Measurements from ENCODE around the gene CSAD. TPM values are rescaled to one million over a fixed set of nuclear protein-coding genes. Genes with fewer than 3 reads are reported as not detected.

Gene CSAD
- total and polyA plus RNA-seq, 7 experiments from 2014 or later, result 1.3 to 76.3 (median 66.0) TPM

- DNase-seq (no peak), ATAC-seq (peak; percentile 36)
- no peaks in the 10 kb centered on the region for H3K36me3 ChIP-seq (ENCODE audit: control insufficient read depth in 2 of 3, insufficient read depth in 3 of 3, low read length in 3 of 3)
- no peaks in the 10 kb centered on the region for H3K27me3 ChIP-seq (ENCODE audit: control insufficient read depth in 2 of 2, insufficient read depth in 2 of 2, low read length in 2 of 2)
- Mint-ChIP-seq H3K9me3 (peaks cover 0 to 2% (median 0%) of the 10 kb centered on the region in 11 donors), H3K27me3 (peaks cover 0 to 21% (median 8%) of the 10 kb centered on the region in 5 donors), H3K36me3 (no peaks in the 10 kb centered on the region), H3K27ac (no peak overlapping the region), H3K4me1 (peaks cover 0 to 8% (median 0%) of the 10 kb centered on the region in 7 donors), H3K4me3 (no peak overlapping the region)
- ChIA-PET POLR2A (no interaction called here), CTCF (interaction anchor here (0.6 kb wide), 1 partner anchor 14 kb away, joined by 3 read pairs; no protein-coding TSS in a partner anchor)
- no peak overlapping the region for H3K27ac ChIP-seq (ENCODE audit: low read depth, low read length)
- H3K4me1 ChIP-seq (ENCODE audit: control insufficient read depth in 2 of 2, insufficient read depth in 2 of 2, low read length in 2 of 2), result no peaks in the 10 kb centered on the region
- no peaks in the 10 kb centered on the region for H3K9me3 ChIP-seq (ENCODE audit: control insufficient read depth in 2 of 3, low read length in 3 of 3)
- no peak overlapping the region for H3K4me3 ChIP-seq (ENCODE audit: low read length)
- intact Hi-C loops (cut with micrococcal nuclease), result no loop called here
Measured at GRCh38 chr12:53128780-53129569, 51.8 kb downstream of the CSAD start.

DNA sequence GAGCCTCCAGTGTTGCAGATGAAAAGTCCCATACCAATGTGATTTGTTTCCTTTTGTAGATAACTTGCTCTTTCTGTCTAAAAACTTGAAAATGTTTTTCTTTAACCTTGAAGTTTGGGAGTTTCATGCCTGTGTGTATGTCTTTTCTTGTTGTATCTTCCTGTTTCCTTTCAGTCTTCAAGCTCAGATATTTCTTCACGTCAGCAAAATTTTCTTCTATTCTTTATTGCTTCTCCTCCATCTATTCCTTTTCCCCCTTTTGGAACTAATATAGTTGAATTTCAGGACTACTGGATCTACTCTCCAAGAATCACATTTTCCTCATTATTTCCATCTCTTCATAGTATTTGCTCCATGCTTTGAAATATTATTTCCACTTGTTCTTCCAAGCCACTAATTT is 53.6 kb downstream of the CSAD start:
- ChIA-PET CTCF (no interaction called here), POLR2A (no interaction called here)
- peaks cover 0 to 21% (median 8%) of the 10 kb centered on the region in 5 donors for H3K27me3 Mint-ChIP-seq
- Histone ChIP-seq H3K4me3 (ENCODE audit: low read length) (no peak overlapping the region), H3K27me3 (ENCODE audit: control insufficient read depth in 2 of 2, insufficient read depth in 2 of 2, low read length in 2 of 2) (no peaks in the 10 kb centered on the region), H3K4me1 (ENCODE audit: control insufficient read depth in 2 of 2, insufficient read depth in 2 of 2, low read length in 2 of 2) (no peaks in the 10 kb centered on the region), H3K36me3 (ENCODE audit: control insufficient read depth in 2 of 3, insufficient read depth in 3 of 3, low read length in 3 of 3) (no peaks in the 10 kb centered on the region), H3K9me3 (ENCODE audit: control insufficient read depth in 2 of 3, low read length in 3 of 3) (no peaks in the 10 kb centered on the region), H3K27ac (ENCODE audit: low read depth, low read length) (no peak overlapping the region)
- ATAC-seq (no peak), DNase-seq (no peak)
- H3K27ac Mint-ChIP-seq, result no peak overlapping the region
- H3K4me3 Mint-ChIP-seq, result no peak overlapping the region
- H3K4me1 Mint-ChIP-seq, result peaks cover 0 to 8% (median 0%) of the 10 kb centered on the region in 7 donors
- H3K36me3 Mint-ChIP-seq, result no peaks in the 10 kb centered on the region
- peaks cover 0 to 2% (median 0%) of the 10 kb centered on the region in 11 donors for H3K9me3 Mint-ChIP-seq
- intact Hi-C loops (cut with micrococcal nuclease), result no loop called here

- Mint-ChIP-seq H3K9me3 (peaks cover 0 to 2% (median 0%) of the 10 kb centered on the region in 11 donors), H3K27ac (peak overlapping the region in 2 of 9 donors; percentile 0 to 62), H3K4me3 (no peak overlapping the region), H3K27me3 (peaks cover 0 to 16% (median 6%) of the 10 kb centered on the region in 5 donors), H3K36me3 (no peaks in the 10 kb centered on the region), H3K4me1 (peaks cover 0 to 7% (median 0%) of the 10 kb centered on the region in 7 donors)
- no peaks in the 10 kb centered on the region for H3K36me3 ChIP-seq (ENCODE audit: control insufficient read depth in 2 of 3, insufficient read depth in 3 of 3, low read length in 3 of 3)
- no peak overlapping the region for H3K27ac ChIP-seq (ENCODE audit: low read depth, low read length)
- intact Hi-C loops (cut with micrococcal nuclease), result no loop called here
- no peak for DNase-seq
- POLR2A ChIA-PET, result no interaction called here
- CTCF ChIA-PET, result no interaction called here
- no peak for ATAC-seq
- H3K27me3 ChIP-seq (ENCODE audit: control insufficient read depth in 2 of 2, insufficient read depth in 2 of 2, low read length in 2 of 2), result no peaks in the 10 kb centered on the region
- no peaks in the 10 kb centered on the region for H3K4me1 ChIP-seq (ENCODE audit: control insufficient read depth in 2 of 2, insufficient read depth in 2 of 2, low read length in 2 of 2)
- no peaks in the 10 kb centered on the region for H3K9me3 ChIP-seq (ENCODE audit: control insufficient read depth in 2 of 3, low read length in 3 of 3)
- H3K4me3 ChIP-seq (ENCODE audit: low read length), result no peak overlapping the region
Measured at GRCh38 chr12:53124352-53124723, 56.4 kb downstream of the CSAD start.

DNA sequence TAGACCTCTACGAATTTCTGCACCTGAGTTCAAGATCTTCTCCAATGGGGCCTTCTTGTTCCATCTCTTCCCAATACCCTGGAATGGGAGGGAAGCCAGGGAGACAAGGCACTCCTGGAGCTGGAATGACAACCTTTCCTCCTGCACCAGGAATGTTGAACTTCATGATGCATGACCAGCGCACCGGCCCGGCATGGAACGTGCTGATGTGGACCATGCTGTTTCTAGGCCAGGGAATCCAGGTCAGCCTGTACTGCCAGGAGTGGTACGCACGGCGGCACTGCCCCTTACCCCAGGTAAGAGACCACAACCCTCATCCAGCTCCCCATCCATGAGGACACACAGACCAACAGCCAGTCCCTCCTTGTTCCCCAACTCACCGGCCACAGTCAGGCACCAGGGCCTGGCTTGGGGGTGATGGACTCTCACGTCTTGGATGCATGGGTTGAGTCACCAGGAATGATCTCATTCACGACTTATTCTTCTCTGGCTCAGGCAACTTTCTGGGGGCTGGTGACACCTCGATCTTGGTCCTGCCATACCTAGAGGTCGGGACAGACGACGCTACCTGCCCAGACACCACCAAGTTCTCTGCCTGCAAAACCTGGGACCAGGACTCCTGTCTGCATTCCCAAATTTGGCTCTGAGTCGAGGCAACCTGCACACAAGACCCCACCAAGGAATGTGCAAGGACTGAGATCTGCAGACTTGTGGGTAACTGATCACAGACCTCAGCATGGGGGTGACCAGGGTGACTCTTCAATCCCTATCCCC is 57.0 kb downstream of the CSAD start:
- H3K36me3 Mint-ChIP-seq, result no peaks in the 10 kb centered on the region
- H3K9me3 Mint-ChIP-seq, result peaks cover 0 to 2% (median 0%) of the 10 kb centered on the region in 11 donors
- DNase-seq, result no peak
- peak overlapping the region in 1 of 9 donors; percentile 42 for H3K27ac Mint-ChIP-seq
- Histone ChIP-seq H3K27me3 (ENCODE audit: control insufficient read depth in 2 of 2, insufficient read depth in 2 of 2, low read length in 2 of 2) (no peaks in the 10 kb centered on the region), H3K27ac (ENCODE audit: low read depth, low read length) (no peak overlapping the region), H3K4me3 (ENCODE audit: low read length) (no peak overlapping the region), H3K4me1 (ENCODE audit: control insufficient read depth in 2 of 2, insufficient read depth in 2 of 2, low read length in 2 of 2) (no peaks in the 10 kb centered on the region), H3K36me3 (ENCODE audit: control insufficient read depth in 2 of 3, insufficient read depth in 3 of 3, low read length in 3 of 3) (no peaks in the 10 kb centered on the region), H3K9me3 (ENCODE audit: control insufficient read depth in 2 of 3, low read length in 3 of 3) (no peaks in the 10 kb centered on the region)
- intact Hi-C loops (cut with micrococcal nuclease), result no loop called here
- ChIA-PET CTCF (no interaction called here), POLR2A (interaction anchor here (0.6 kb wide), 1 partner anchor 98 kb away, joined by 3 read pairs; no protein-coding TSS in a partner anchor)
- peaks cover 0 to 5% (median 0%) of the 10 kb centered on the region in 7 donors for H3K4me1 Mint-ChIP-seq
- H3K27me3 Mint-ChIP-seq, result peaks cover 0 to 13% (median 2%) of the 10 kb centered on the region in 5 donors
- no peak overlapping the region for H3K4me3 Mint-ChIP-seq
- ATAC-seq, result no peak

- DNase-seq, result no peak
- intact Hi-C loops (cut with micrococcal nuclease), result no loop called here
- peaks cover 0 to 5% (median 0%) of the 10 kb centered on the region in 7 donors for H3K4me1 Mint-ChIP-seq
- H3K9me3 Mint-ChIP-seq, result peaks cover 0 to 2% (median 0%) of the 10 kb centered on the region in 11 donors
- Histone ChIP-seq H3K4me3 (ENCODE audit: low read length) (no peak overlapping the region), H3K36me3 (ENCODE audit: control insufficient read depth in 2 of 3, insufficient read depth in 3 of 3, low read length in 3 of 3) (no peaks in the 10 kb centered on the region), H3K27ac (ENCODE audit: low read depth, low read length) (no peak overlapping the region), H3K27me3 (ENCODE audit: control insufficient read depth in 2 of 2, insufficient read depth in 2 of 2, low read length in 2 of 2) (no peaks in the 10 kb centered on the region), H3K9me3 (ENCODE audit: control insufficient read depth in 2 of 3, low read length in 3 of 3) (no peaks in the 10 kb centered on the region), H3K4me1 (ENCODE audit: control insufficient read depth in 2 of 2, insufficient read depth in 2 of 2, low read length in 2 of 2) (no peaks in the 10 kb centered on the region)
- no peak for ATAC-seq
- H3K27me3 Mint-ChIP-seq, result peaks cover 0 to 10% (median 0%) of the 10 kb centered on the region in 5 donors
- CTCF ChIA-PET, result interaction anchor here (0.6 kb wide), 1 partner anchor 627 kb away, joined by 3 read pairs; no protein-coding TSS in a partner anchor
- no peaks in the 10 kb centered on the region for H3K36me3 Mint-ChIP-seq
- H3K27ac Mint-ChIP-seq, result no peak overlapping the region
- no peak overlapping the region for H3K4me3 Mint-ChIP-seq
- POLR2A ChIA-PET, result interaction anchor here (0.6 kb wide), 1 partner anchor 97 kb away, joined by 3 read pairs; no protein-coding TSS in a partner anchor
Measured at GRCh38 chr12:53122961-53123468, 57.7 kb downstream of the CSAD start.

DNA sequence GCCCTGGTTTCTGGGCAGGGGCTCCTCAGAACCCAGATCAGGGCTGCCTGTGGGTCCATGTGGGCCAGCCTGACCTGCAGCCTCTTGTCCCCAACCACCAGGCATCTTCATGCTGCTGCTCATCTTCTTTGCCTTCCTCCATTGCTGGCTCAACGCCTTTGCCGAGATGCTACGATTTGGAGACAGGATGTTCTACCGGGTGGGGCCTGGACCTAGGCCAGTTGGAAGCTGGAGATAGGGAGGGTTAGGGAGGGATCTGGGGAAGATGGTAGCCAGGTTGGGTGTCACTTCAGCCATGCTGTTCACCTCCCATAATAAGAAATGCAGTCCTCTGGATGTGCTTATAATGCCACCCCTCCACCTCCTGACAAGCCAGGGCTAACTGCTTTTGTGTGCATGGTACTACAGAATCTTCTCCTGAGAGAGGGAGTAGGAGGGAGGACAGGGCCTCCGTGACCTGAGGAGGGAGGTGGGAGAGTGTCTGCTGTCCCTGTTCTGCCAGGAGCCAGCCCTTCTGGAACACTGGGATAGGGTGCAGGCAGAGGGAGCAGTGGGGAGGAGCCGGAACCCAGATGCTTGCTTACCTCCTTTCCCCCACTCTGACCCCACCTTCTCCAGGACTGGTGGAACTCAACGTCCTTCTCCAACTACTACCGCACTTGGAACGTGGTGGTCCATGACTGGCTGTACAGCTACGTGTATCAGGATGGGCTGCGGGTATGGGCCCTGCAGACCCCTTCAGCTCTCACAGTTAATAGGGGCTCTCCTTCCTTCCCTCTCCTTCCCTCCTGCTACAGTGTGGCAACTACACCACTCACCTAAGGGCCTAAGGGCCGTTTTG is 59.8 kb downstream of the CSAD start:
- no peak for DNase-seq
- Mint-ChIP-seq H3K4me3 (no peak overlapping the region), H3K27ac (peak overlapping the region in 1 of 9 donors; percentile 33), H3K27me3 (peaks cover 0 to 2% (median 0%) of the 10 kb centered on the region in 5 donors), H3K9me3 (no peaks in the 10 kb centered on the region), H3K36me3 (no peaks in the 10 kb centered on the region), H3K4me1 (no peaks in the 10 kb centered on the region)
- H3K4me3 ChIP-seq (ENCODE audit: low read length), result no peak overlapping the region
- ChIA-PET CTCF (interaction anchor here (0.6 kb wide), 1 partner anchor 402 kb away, joined by 3 read pairs; no protein-coding TSS in a partner anchor), POLR2A (no interaction called here)
- no peaks in the 10 kb centered on the region for H3K36me3 ChIP-seq (ENCODE audit: control insufficient read depth in 2 of 3, insufficient read depth in 3 of 3, low read length in 3 of 3)
- H3K27me3 ChIP-seq (ENCODE audit: control insufficient read depth in 2 of 2, insufficient read depth in 2 of 2, low read length in 2 of 2), result no peaks in the 10 kb centered on the region
- intact Hi-C loops (cut with micrococcal nuclease), result no loop called here
- no peak for ATAC-seq
- no peaks in the 10 kb centered on the region for H3K9me3 ChIP-seq (ENCODE audit: control insufficient read depth in 2 of 3, low read length in 3 of 3)
- no peak overlapping the region for H3K27ac ChIP-seq (ENCODE audit: low read depth, low read length)
- no peaks in the 10 kb centered on the region for H3K4me1 ChIP-seq (ENCODE audit: control insufficient read depth in 2 of 2, insufficient read depth in 2 of 2, low read length in 2 of 2)

Data from naive thymus-derived CD4-positive, alpha-beta T cell (primary cell).